Mammary epithelial cell (primary cell): ENCODE data around the gene MTCL3.

Source experiments
- EZH2 ChIP-seq: IDR thresholded peaks from 2 replicates; pipeline ENCODE4 v1.6.1; 2012; ENCODE audit warnings: low read length, inconsistent platforms, borderline replicate concordance
- TF ChIP-seq, protein P1 (sequence below), 2 donors: IDR thresholded peaks in 1 of 2; conservative IDR thresholded peaks in 1 of 2; 2 replicates each; pipeline ENCODE4 v1.5.1; 2011 to 2012; ENCODE audit warnings: inconsistent platforms in 2 of 2, low read length in 2 of 2, mild to moderate bottlenecking in 2 of 2, control low read depth in 1 of 2, low read depth in 1 of 2; ENCODE audit not compliant: insufficient read depth in 1 of 2; ENCODE audit errors: extremely low read depth in 1 of 2

GRCh38 chr6:127489248-127489647 is 29.9 kb downstream of the MTCL3 start:
- TF ChIP-seq EZH2: no peak
- TF ChIP-seq, protein P1, sequence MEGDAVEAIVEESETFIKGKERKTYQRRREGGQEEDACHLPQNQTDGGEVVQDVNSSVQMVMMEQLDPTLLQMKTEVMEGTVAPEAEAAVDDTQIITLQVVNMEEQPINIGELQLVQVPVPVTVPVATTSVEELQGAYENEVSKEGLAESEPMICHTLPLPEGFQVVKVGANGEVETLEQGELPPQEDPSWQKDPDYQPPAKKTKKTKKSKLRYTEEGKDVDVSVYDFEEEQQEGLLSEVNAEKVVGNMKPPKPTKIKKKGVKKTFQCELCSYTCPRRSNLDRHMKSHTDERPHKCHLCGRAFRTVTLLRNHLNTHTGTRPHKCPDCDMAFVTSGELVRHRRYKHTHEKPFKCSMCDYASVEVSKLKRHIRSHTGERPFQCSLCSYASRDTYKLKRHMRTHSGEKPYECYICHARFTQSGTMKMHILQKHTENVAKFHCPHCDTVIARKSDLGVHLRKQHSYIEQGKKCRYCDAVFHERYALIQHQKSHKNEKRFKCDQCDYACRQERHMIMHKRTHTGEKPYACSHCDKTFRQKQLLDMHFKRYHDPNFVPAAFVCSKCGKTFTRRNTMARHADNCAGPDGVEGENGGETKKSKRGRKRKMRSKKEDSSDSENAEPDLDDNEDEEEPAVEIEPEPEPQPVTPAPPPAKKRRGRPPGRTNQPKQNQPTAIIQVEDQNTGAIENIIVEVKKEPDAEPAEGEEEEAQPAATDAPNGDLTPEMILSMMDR (conservative IDR thresholded peaks at IDR 0.05 in 1 of 2, IDR thresholded peaks at IDR 0.05 in 1 of 2; ENCODE audit: extremely low read depth in 1 of 2, insufficient read depth in 1 of 2, low read depth in 1 of 2, low read length in 2 of 2): no peak
